ENCODE results near the gene ALMS1. TPM values are rescaled to one million over a fixed set of nuclear protein-coding genes. Genes with fewer than 3 reads are reported as not detected.
A peak's percentile ranks its signal among the peaks of the same experiment; 100 is the strongest.
"Not testable (repeated sequence)": the region's sequence is repeated elsewhere in the genome, so short reads cannot be mapped to it uniquely, and the experiment has no call there.

The ALMS1 gene
- total RNA-seq, 2 donors from 2014 or later, result 18.5 to 69.3 TPM

DNA sequence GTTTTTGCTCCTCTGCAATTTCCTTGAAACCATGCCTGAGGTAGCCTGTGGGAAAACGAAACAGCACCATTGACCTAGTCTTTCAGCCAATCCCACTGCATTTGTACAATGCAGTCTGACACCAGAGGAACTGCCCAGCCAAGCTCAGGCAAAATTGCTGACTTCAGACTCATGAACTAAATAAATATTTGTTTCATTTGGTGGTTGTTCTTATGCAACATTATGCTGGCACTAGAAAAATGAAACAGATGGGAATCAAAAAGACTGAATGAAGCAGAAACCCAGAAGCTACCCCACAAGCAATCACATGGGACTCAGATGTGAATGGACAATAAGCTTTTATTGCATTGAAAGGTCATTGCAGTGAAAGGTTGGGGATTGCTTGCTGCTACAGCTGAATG, 254.9 kb downstream of the ALMS1 start:
- Histone ChIP-seq H3K27me3 (replicated peaks; ENCODE audit: insufficient read depth) (no peaks in the 10 kb centered on the region), H3K4me3 (no peak overlapping the region), H3K27ac (peak overlapping the region in 1 of 2 donors; percentile 15), H3K4me1 (replicated peaks) (peaks cover 7% of the 10 kb centered on the region), H3K36me3 (no peaks in the 10 kb centered on the region), H3K9me3 (no peaks in the 10 kb centered on the region)
- DNase-seq (ENCODE audit: low spot score), result peak; percentile 28
- WGBS, result 24% methylated on average over 1 of the region's 1 CpG
- TF ChIP-seq POLR2A (IDR thresholded peaks at IDR 0.05) (no peak), POLR2AphosphoS5 (IDR thresholded peaks at IDR 0.05) (peak; percentile 41)
- TF ChIP-seq, protein P1, sequence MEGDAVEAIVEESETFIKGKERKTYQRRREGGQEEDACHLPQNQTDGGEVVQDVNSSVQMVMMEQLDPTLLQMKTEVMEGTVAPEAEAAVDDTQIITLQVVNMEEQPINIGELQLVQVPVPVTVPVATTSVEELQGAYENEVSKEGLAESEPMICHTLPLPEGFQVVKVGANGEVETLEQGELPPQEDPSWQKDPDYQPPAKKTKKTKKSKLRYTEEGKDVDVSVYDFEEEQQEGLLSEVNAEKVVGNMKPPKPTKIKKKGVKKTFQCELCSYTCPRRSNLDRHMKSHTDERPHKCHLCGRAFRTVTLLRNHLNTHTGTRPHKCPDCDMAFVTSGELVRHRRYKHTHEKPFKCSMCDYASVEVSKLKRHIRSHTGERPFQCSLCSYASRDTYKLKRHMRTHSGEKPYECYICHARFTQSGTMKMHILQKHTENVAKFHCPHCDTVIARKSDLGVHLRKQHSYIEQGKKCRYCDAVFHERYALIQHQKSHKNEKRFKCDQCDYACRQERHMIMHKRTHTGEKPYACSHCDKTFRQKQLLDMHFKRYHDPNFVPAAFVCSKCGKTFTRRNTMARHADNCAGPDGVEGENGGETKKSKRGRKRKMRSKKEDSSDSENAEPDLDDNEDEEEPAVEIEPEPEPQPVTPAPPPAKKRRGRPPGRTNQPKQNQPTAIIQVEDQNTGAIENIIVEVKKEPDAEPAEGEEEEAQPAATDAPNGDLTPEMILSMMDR (IDR thresholded peaks at IDR 0.05), result no peak
- intact Hi-C loops (cut with DNase I), result no loop called here

DNA sequence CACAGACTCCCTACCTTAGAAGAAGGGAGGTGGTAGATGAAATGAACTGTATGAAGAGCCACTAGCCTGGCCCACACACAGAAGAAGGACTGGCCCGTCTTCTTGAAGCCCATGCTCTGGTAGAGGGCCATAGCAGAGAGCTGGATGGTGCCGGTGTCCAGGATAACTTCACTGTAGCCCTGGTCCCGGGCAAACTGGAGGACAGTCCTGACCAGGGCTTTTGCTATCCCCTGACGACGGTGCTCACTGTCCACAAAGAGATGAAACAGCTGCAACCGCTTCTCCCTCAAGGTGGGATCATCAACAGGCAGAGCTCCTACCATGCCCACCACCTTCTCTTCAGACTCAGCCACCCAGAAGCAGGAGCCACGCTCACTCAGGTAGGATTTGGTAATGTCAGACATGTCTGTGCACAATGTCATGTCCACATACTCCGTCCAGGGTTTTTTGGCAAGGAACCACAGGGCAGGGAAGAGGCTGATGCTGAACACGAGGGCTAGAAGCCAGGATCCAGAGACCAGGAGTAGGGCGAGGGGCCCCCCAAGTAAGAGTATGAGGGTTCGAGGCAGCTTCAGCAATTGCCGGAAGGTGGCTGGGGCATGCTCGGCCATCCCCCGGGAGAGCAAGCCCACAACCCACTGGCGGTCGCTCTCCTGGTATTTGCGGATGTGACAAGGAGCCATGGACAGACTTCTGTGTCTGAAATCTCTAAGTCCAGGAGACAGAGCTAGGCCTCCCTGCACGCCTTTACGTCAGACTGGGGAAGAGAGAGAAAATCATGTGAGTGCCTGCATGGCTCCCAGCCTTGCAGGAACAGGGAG, 255.5 kb downstream of the ALMS1 start:
- TF ChIP-seq, protein P1 (IDR thresholded peaks at IDR 0.05), result no peak
- TF ChIP-seq POLR2AphosphoS5 (IDR thresholded peaks at IDR 0.05) (no peak), POLR2A (IDR thresholded peaks at IDR 0.05) (no peak)
- DNase-seq (ENCODE audit: low spot score), result no peak
- Histone ChIP-seq H3K27me3 (replicated peaks; ENCODE audit: insufficient read depth) (no peaks in the 10 kb centered on the region), H3K4me1 (replicated peaks) (peaks cover 7% of the 10 kb centered on the region), H3K36me3 (no peaks in the 10 kb centered on the region), H3K9me3 (no peaks in the 10 kb centered on the region), H3K27ac (peak overlapping the region in 1 of 2 donors; percentile 15), H3K4me3 (no peak overlapping the region)
- 87% methylated on average over 19 of the region's 19 CpGs for whole genome bisulfite sequencing
- intact Hi-C loops (cut with DNase I), result no loop called here

GRCh38 chr2:73641767-73642062, 256.1 kb downstream of the ALMS1 start:
- no peak overlapping the region for H3K27ac ChIP-seq
- DNase-seq (ENCODE audit: low spot score), result no peak
- H3K27me3 ChIP-seq (replicated peaks; ENCODE audit: insufficient read depth), result no peaks in the 10 kb centered on the region
- no peak overlapping the region for H3K4me3 ChIP-seq
- whole genome bisulfite sequencing, result 84% methylated on average over 3 of the region's 3 CpGs
- H3K9me3 ChIP-seq, result no peaks in the 10 kb centered on the region
- intact Hi-C loops (cut with DNase I), result no loop called here
- TF ChIP-seq, protein P1 (IDR thresholded peaks at IDR 0.05), result no peak
- no peak for TF ChIP-seq POLR2AphosphoS5 (IDR thresholded peaks at IDR 0.05)
- no peak for TF ChIP-seq POLR2A (IDR thresholded peaks at IDR 0.05)
- no peaks in the 10 kb centered on the region for H3K36me3 ChIP-seq
- H3K4me1 ChIP-seq (replicated peaks), result peaks cover 7% of the 10 kb centered on the region

GRCh38 chr2:73642338-73643018, 256.8 kb downstream of the ALMS1 start, which contains the start of gene NAT8:
TSS of gene NAT8 (minus strand) at chr2:73642422. CDS start at chr2:73641628, 794 bp downstream.
- intact Hi-C loops (cut with DNase I), result no loop called here
- 74% methylated on average over 12 of the region's 13 CpGs for WGBS
- Histone ChIP-seq H3K9me3 (no peaks in the 10 kb centered on the region), H3K27ac (no peak within 1 kb of the TSS), H3K36me3 (no peaks in the 10 kb centered on the region), H3K4me1 (replicated peaks) (peaks cover 7% of the 10 kb centered on the region), H3K27me3 (replicated peaks; ENCODE audit: insufficient read depth) (no peaks in the 10 kb centered on the region), H3K4me3 (no peak within 1 kb of the TSS)
- TF ChIP-seq POLR2A (IDR thresholded peaks at IDR 0.05) (no peak), POLR2AphosphoS5 (IDR thresholded peaks at IDR 0.05) (no peak)
- TF ChIP-seq, protein P1 (IDR thresholded peaks at IDR 0.05), result no peak
- DNase-seq (ENCODE audit: low spot score), result no peak

- H3K4me1 ChIP-seq (replicated peaks); H3K27me3 ChIP-seq (replicated peaks; ENCODE audit: insufficient read depth); DNase-seq (ENCODE audit: low spot score); H3K4me3 ChIP-seq; intact Hi-C loops (cut with DNase I); H3K27ac ChIP-seq; H3K9me3 ChIP-seq; H3K36me3 ChIP-seq: not testable (repeated sequence)
- WGBS, result 82% methylated on average over 10 of the region's 10 CpGs
These were observed 262.1 kb downstream of the ALMS1 start for GRCh38 chr2:73647690-73648089.
